Endometrium (tissue), 2 donors: Measurements from ENCODE around the gene TXK.

Experiments used
- FAIRE-seq: peaks from 2 replicates; lab custom pipeline; 2012; peaks lifted over from hg19 to GRCh38; lab: Jason Lieb, UNC
- donor health status: control.
- donor health status: control.

The TXK gene

GRCh38 chr4:48017108-48017571 lies 116.9 kb downstream of the TXK start:
- FAIRE-seq = no peak
